M059J (cell line): ENCODE data around the gene NR2F1. TPM values are rescaled to one million over a fixed set of nuclear protein-coding genes. Genes with fewer than 3 reads are reported as not detected.

Source experiments
- DNase-seq: peaks from one replicate; pipeline ENCODE4 v3.0.0-alpha.2; 2012; ENCODE audit warnings: low read depth
- total RNA-seq: library from RNA; depleted of rRNA; stranded (reverse); fragments of >200 nt; shearing (Covaris generic); gene quantifications from 2 replicates; pipeline ENCODE4 v1.2.3, GENCODE V29; 2014; rRNA removed

The NR2F1 gene
- total RNA-seq, 1 experiment from 2014 or later, result 67.9 TPM

GRCh38 chr5:93642526-93642925 lies 59.5 kb downstream of the NR2F1 start:
- DNase-seq, result no peak

Other genes starting within 250 kb of the NR2F1 start
- gene NR2F1-AS1, start 2.0 kb upstream of the NR2F1 start, total RNA-seq, result 25.2 and 34.4 TPM in 2 replicates
- 0.02 TPM in 1 of 2 replicates, not detected in the other for gene POU5F2, start 158.4 kb downstream of the NR2F1 start, total RNA-seq